CD14-positive monocyte (primary cell): ENCODE measurements around the gene OLFM1. TPM values are rescaled to one million over a fixed set of nuclear protein-coding genes. Genes with fewer than 3 reads are reported as not detected.

Source experiments
- DNase-seq, 3 donors: peaks; one replicate each; pipeline ENCODE4 v3.0.0-alpha.2; 2011 to 2022
- H2AFZ ChIP-seq: 2 replicates; pipeline ENCODE4 v1.6.0; 2012; ENCODE audit warnings: mild to moderate bottlenecking, low read depth, low read length, inconsistent platforms; ENCODE audit not compliant: insufficient read depth, poor library complexity, severe bottlenecking
- H3K27ac ChIP-seq, 2 donors: 1 replicate in 1 of 2; 2 replicates in 1 of 2; pipeline ENCODE4 v1.5.1; 2012 to 2013; ENCODE audit warnings: low read length in 2 of 2, control low read depth in 1 of 2, inconsistent platforms in 1 of 2, low read depth in 1 of 2, mild to moderate bottlenecking in 1 of 2
- H3K27me3 ChIP-seq, 2 donors: one replicate each; pipeline versions ENCODE4 v1.6.0 to v1.6.1; 2011 to 2013; ENCODE audit warnings: low read length in 2 of 2; ENCODE audit not compliant: control insufficient read depth in 2 of 2, insufficient read depth in 2 of 2
- H3K36me3 ChIP-seq, 2 donors: replicated peaks in 1 of 2; 1 replicate in 1 of 2; 2 replicates in 1 of 2; pipeline versions ENCODE4 v1.5.1 to v1.6.1; 2012 to 2013; ENCODE audit warnings: low read length in 2 of 2, control low read depth in 1 of 2, inconsistent platforms in 1 of 2, mild to moderate bottlenecking in 1 of 2; ENCODE audit not compliant: insufficient read depth in 2 of 2, control insufficient read depth in 1 of 2
- H3K4me1 ChIP-seq, 2 donors: 1 replicate in 1 of 2; 2 replicates in 1 of 2; pipeline versions ENCODE4 v1.5.1 to v1.6.1; 2012 to 2013; ENCODE audit warnings: low read length in 2 of 2, control low read depth in 1 of 2, inconsistent platforms in 1 of 2, mild to moderate bottlenecking in 1 of 2, moderate library complexity in 1 of 2; ENCODE audit not compliant: insufficient read depth in 2 of 2, control insufficient read depth in 1 of 2
- H3K4me2 ChIP-seq: replicated peaks from 2 replicates; pipeline ENCODE3; 2012; ENCODE audit warnings: low read length, moderate library complexity, mild to moderate bottlenecking; ENCODE audit not compliant: poor library complexity, severe bottlenecking; ENCODE audit errors: extremely low read depth
- H3K4me3 ChIP-seq, 3 experiments: fragments of 200-600 bp in 1 of 3; sonication (generic) in 1 of 3; replicated peaks in 1 of 3; 1 replicate in 2 of 3; 2 replicates in 1 of 3; pipeline ENCODE4 v1.5.1; 2011 to 2013; ENCODE audit warnings: low read length in 3 of 3, mild to moderate bottlenecking in 3 of 3, control low read depth in 2 of 3, low read depth in 2 of 3, inconsistent platforms in 1 of 3, moderate library complexity in 1 of 3
- H3K79me2 ChIP-seq: 2 replicates; pipeline ENCODE4 v1.6.0; 2012; ENCODE audit warnings: mild to moderate bottlenecking, control low read depth, inconsistent platforms, low read length, moderate library complexity; ENCODE audit not compliant: insufficient read depth
- H3K9ac ChIP-seq: 2 replicates; pipeline ENCODE4 v1.6.0; 2017; ENCODE audit warnings: low read length, mild to moderate bottlenecking; ENCODE audit not compliant: insufficient read depth, poor library complexity, severe bottlenecking
- H3K9me3 ChIP-seq, 2 donors: replicated peaks in 1 of 2; 1 replicate in 1 of 2; 2 replicates in 1 of 2; pipeline versions ENCODE4 v1.5.1 to v1.6.1; 2012 to 2013; ENCODE audit warnings: low read length in 2 of 2, control low read depth in 1 of 2; ENCODE audit not compliant: control insufficient read depth in 1 of 2, insufficient read depth in 1 of 2
- H4K20me1 ChIP-seq: 2 replicates; pipeline ENCODE4 v1.6.0; 2012; ENCODE audit warnings: mild to moderate bottlenecking, low read length, control low read depth, moderate library complexity; ENCODE audit not compliant: insufficient read depth
- H3K27ac Mint-ChIP-seq, 7 donors: one replicate each; pipeline ENCODE4 v1.8.0; 2020; ENCODE audit warnings: mild to moderate bottlenecking in 7 of 7, mixed read lengths in 7 of 7, moderate library complexity in 6 of 7, inconsistent platforms in 2 of 7
- H3K27me3 Mint-ChIP-seq, 3 donors: one replicate each; pipeline ENCODE4 v1.8.0; 2021 to 2022; ENCODE audit warnings: low read depth in 3 of 3, mild to moderate bottlenecking in 3 of 3, mixed read lengths in 3 of 3, moderate library complexity in 3 of 3, inconsistent platforms in 1 of 3
- H3K36me3 Mint-ChIP-seq, 2 donors: one replicate each; pipeline ENCODE4 v1.8.0; 2020; ENCODE audit warnings: mixed read lengths in 2 of 2, inconsistent platforms in 1 of 2, mild to moderate bottlenecking in 1 of 2
- H3K4me1 Mint-ChIP-seq: one replicate; pipeline ENCODE4 v1.8.0; 2020; ENCODE audit warnings: mild to moderate bottlenecking, mixed read lengths
- H3K4me3 Mint-ChIP-seq, 2 donors: one replicate each; pipeline ENCODE4 v1.8.0; 2020; ENCODE audit warnings: mild to moderate bottlenecking in 2 of 2, mixed read lengths in 2 of 2, moderate library complexity in 1 of 2
- H3K9me3 Mint-ChIP-seq, 7 donors: one replicate each; pipeline ENCODE4 v1.8.0; 2020 to 2022; ENCODE audit warnings: mixed read lengths in 7 of 7, mild to moderate bottlenecking in 6 of 7, moderate library complexity in 6 of 7, inconsistent platforms in 2 of 7
- CTCF ChIP-seq: fragments of 200-600 bp; IDR thresholded peaks from one replicate; pipeline ENCODE4 v1.8.0; 2022; ENCODE audit warnings: antibody characterized with exemption, mild to moderate bottlenecking
- WGBS: methylation state at CpG from one replicate; pipeline ENCODE4 v1.1.5; 2013; ENCODE audit warnings: missing lambda C conversion rate; ENCODE audit not compliant: insufficient coverage; 5-methylcytosine and 5-hydroxymethylcytosine counted together
- intact Hi-C, 2 donors: fragments of 100-400 bp; cut with micrococcal nuclease; formaldehyde crosslinking; loops; one replicate each; pipeline versions ENCODE4 v1.15.0 to v1.15.1; 2023
- polyA plus RNA-seq, 3 donors: library from polyadenylated mRNA; depleted of rRNA in 1 of 3; unstranded in 2 of 3; stranded (reverse) in 1 of 3; fragments of 300-500 nt in 2 of 3; fragments of >200 nt in 1 of 3; fragmentation: Illumina TruSeq in 2 of 3; gene quantifications; 1 replicate in 2 of 3; 2 replicates in 1 of 3; pipeline ENCODE4 v1.2.3, GENCODE V29; 2012 to 2021

The OLFM1 gene
- polyA plus RNA-seq, 3 donors: 7.6 to 10.9 (median 9.4) TPM

DNA sequence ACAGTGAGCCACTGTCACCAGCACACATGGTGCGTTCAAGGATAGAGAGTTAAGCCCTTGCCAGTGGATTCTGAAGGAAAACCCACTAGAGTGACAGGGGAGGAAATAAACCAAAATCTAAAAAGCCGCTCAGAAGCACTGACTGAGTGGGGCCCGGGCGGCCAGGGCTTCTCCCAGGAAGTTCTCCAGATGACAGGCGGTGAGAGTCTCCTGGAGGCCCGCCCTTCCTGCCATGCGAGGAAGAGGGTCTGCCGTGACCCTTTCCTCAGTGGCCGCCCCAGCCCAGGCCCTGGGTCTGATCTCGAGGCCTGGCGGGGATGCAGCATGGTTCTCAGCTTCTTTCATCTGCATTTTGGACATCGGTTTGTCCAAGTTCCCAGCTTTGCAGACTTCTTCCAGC is 14.9 kb downstream of the OLFM1 start:
- H3K4me1 Mint-ChIP-seq: no peaks in the 10 kb centered on the region
- no peaks in the 10 kb centered on the region for H3K79me2 ChIP-seq
- no peak overlapping the region for H3K4me3 ChIP-seq
- 85% methylated on average over 12 of the region's 12 CpGs for WGBS
- H4K20me1 ChIP-seq: peaks cover 3% of the 10 kb centered on the region
- no peak overlapping the region for H3K4me2 ChIP-seq
- no peak overlapping the region for H3K27ac Mint-ChIP-seq
- no peak overlapping the region for H3K27ac ChIP-seq
- no peaks in the 10 kb centered on the region for H3K9me3 ChIP-seq
- intact Hi-C loops: no loop called here
- H3K4me3 Mint-ChIP-seq: no peak overlapping the region
- DNase-seq: no peak
- no peaks in the 10 kb centered on the region for H3K36me3 ChIP-seq
- H3K9me3 Mint-ChIP-seq: peaks cover 0 to 2% (median 0%) of the 10 kb centered on the region in 7 donors
- peaks cover 16 to 42% (median 20%) of the 10 kb centered on the region in 3 donors for H3K27me3 Mint-ChIP-seq
- no peak overlapping the region for H3K9ac ChIP-seq
- H3K4me1 ChIP-seq: no peaks in the 10 kb centered on the region
- H3K27me3 ChIP-seq: peaks cover 0 to 12% of the 10 kb centered on the region in 2 donors
- TF ChIP-seq CTCF: no peak
- H2AFZ ChIP-seq: no peak overlapping the region
- no peaks in the 10 kb centered on the region for H3K36me3 Mint-ChIP-seq

GRCh38 chr9:135103001-135103446 is 15.6 kb downstream of the OLFM1 start:
- Histone ChIP-seq H3K9me3 (no peaks in the 10 kb centered on the region), H3K79me2 (no peaks in the 10 kb centered on the region), H3K27ac (no peak overlapping the region), H3K9ac (no peak overlapping the region), H4K20me1 (peaks cover 3% of the 10 kb centered on the region), H3K4me2 (no peak overlapping the region), H3K4me3 (no peak overlapping the region), H3K4me1 (no peaks in the 10 kb centered on the region), H3K27me3 (peaks cover 0 to 19% of the 10 kb centered on the region in 2 donors), H3K36me3 (no peaks in the 10 kb centered on the region), H2AFZ (no peak overlapping the region)
- no peaks in the 10 kb centered on the region for H3K4me1 Mint-ChIP-seq
- no peaks in the 10 kb centered on the region for H3K36me3 Mint-ChIP-seq
- peak overlapping the region in 1 of 7 donors; percentile 8 for H3K27ac Mint-ChIP-seq
- peaks cover 20 to 49% (median 27%) of the 10 kb centered on the region in 3 donors for H3K27me3 Mint-ChIP-seq
- no peak for TF ChIP-seq CTCF
- peaks cover 0 to 5% (median 0%) of the 10 kb centered on the region in 7 donors for H3K9me3 Mint-ChIP-seq
- 42% methylated on average over 8 of the region's 9 CpGs for WGBS
- H3K4me3 Mint-ChIP-seq: no peak overlapping the region
- DNase-seq: no peak
- intact Hi-C loops: no loop called here
